Measurements from ENCODE around the gene MBNL2.

Gene MBNL2

GRCh38 chr13:97308735-97309429, 86.7 kb downstream of the MBNL2 start:
- Histone ChIP-seq H3K9ac (ENCODE audit: low read length) (no peak overlapping the region), H3K27ac (ENCODE audit: low read depth, low read length) (no peak overlapping the region), H3K9me3 (ENCODE audit: low read length) (no peaks in the 10 kb centered on the region), H3K27me3 (ENCODE audit: control insufficient read depth in 1 of 2, insufficient read depth in 2 of 2, low read length in 2 of 2) (no peaks in the 10 kb centered on the region), H3K4me1 (ENCODE audit: insufficient read depth, low read length) (peaks cover 36% of the 10 kb centered on the region), H3K36me3 (ENCODE audit: insufficient read depth, low read length) (no peaks in the 10 kb centered on the region), H3K4me3 (ENCODE audit: low read depth in 1 of 2, low read length in 2 of 2) (no peak overlapping the region)

DNA sequence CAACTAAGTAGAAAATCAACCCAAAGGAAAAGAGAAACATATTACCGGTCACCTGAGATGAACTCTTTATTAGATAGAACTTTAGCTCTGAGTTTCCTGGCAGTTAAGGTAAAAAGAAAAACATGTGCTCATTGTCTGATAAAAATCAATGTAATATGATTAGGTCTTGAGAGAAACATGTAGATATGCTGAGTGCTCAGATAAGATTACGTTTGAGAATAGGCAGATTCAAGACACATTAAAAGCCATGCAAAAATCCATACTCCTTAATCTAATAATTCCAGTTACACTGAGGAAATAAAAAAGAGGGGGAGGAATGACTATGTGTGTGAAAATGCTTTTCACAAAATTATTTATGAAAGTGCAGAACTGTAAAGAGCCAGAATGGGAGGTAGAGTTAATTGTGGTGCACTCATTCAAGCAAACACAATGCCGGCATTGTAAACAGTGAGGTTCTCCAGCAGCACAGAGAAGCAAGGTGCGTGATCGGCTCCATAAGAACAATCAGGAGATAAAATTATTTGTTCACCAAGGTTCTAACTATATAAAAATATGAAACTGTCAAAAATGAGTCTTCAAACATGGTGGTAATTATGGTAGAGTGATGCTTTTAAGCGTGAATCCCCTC, 88.8 kb downstream of the MBNL2 start:
- Histone ChIP-seq H3K36me3 (ENCODE audit: insufficient read depth, low read length) (no peaks in the 10 kb centered on the region), H3K9me3 (ENCODE audit: low read length) (no peaks in the 10 kb centered on the region), H3K9ac (ENCODE audit: low read length) (no peak overlapping the region), H3K4me1 (ENCODE audit: insufficient read depth, low read length) (peaks cover 44% of the 10 kb centered on the region), H3K27me3 (ENCODE audit: control insufficient read depth in 1 of 2, insufficient read depth in 2 of 2, low read length in 2 of 2) (no peaks in the 10 kb centered on the region), H3K27ac (ENCODE audit: low read depth, low read length) (no peak overlapping the region), H3K4me3 (ENCODE audit: low read depth in 1 of 2, low read length in 2 of 2) (no peak overlapping the region)

GRCh38 chr13:97311956-97312355, 89.8 kb downstream of the MBNL2 start:
- Histone ChIP-seq H3K4me1 (ENCODE audit: insufficient read depth, low read length) (peaks cover 44% of the 10 kb centered on the region), H3K4me3 (ENCODE audit: low read depth in 1 of 2, low read length in 2 of 2) (no peak overlapping the region), H3K27ac (ENCODE audit: low read depth, low read length) (no peak overlapping the region), H3K27me3 (ENCODE audit: control insufficient read depth in 1 of 2, insufficient read depth in 2 of 2, low read length in 2 of 2) (no peaks in the 10 kb centered on the region), H3K36me3 (ENCODE audit: insufficient read depth, low read length) (no peaks in the 10 kb centered on the region), H3K9me3 (ENCODE audit: low read length) (no peaks in the 10 kb centered on the region), H3K9ac (ENCODE audit: low read length) (no peak overlapping the region)

DNA sequence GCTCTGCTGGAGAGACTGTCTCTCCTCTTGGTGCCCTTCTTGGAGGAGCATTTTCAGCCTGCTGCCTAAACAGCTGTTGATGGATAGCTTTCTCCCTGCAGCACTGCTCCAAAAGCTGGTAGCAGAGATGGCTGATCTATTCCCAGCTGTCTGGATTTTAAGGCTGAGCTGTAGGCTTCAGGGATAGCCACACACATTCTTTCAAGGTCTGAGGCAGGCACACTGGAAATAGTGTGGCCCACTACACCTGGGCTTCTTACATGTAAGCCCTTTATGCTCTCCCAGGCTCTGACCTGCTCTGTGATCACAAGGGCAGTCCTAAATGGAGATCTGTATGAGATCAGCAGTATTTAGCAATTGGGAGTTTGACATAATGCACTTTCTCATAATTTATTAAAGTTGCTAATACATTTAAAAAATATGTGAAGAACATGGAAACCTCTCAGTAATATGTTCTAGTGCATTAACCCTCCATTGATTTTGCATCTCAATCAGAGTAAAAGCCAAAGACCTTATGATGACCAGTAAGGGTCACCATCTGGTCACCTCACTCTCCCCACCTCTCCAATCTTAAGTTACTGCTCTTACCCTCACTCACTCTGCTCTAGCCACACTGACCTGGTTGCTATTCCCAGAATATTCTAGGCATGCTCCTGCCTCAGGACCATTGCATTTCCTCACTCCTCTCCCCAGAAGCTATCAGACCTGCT, 91.6 kb downstream of the MBNL2 start:
- H3K4me1 ChIP-seq (ENCODE audit: insufficient read depth, low read length): peaks cover 43% of the 10 kb centered on the region

DNA sequence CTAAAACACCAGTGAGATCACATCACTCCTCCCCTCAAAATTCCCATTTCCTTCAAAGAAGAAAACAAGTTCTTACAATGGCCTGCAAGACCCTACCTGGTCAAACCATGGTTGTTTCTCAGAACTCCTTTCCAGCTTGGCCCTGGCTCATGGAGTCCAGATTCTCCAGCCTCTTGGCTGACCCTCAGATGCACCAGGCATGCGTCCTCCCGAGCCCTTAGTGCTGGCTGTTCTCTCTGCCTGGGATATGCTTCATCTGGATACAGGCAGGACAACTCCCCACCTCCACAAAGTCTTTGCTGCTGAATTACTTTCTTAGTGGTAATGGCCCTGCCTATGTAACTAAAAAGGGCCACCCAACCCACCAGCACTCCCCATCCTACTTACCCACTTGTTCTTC, 94.3 kb downstream of the MBNL2 start:
- Histone ChIP-seq H3K4me1 (ENCODE audit: insufficient read depth, low read length) (peaks cover 62% of the 10 kb centered on the region), H3K27ac (ENCODE audit: low read depth, low read length) (peak overlapping the region; percentile 3), H3K4me3 (ENCODE audit: low read depth in 1 of 2, low read length in 2 of 2) (no peak overlapping the region), H3K9ac (ENCODE audit: low read length) (no peak overlapping the region), H3K27me3 (ENCODE audit: control insufficient read depth in 1 of 2, insufficient read depth in 2 of 2, low read length in 2 of 2) (no peaks in the 10 kb centered on the region), H3K9me3 (ENCODE audit: low read length) (no peaks in the 10 kb centered on the region), H3K36me3 (ENCODE audit: insufficient read depth, low read length) (no peaks in the 10 kb centered on the region)

More for the DNA sequence above, 91.6 kb downstream of the MBNL2 start:
- no peak overlapping the region for H3K27ac ChIP-seq (ENCODE audit: low read depth, low read length)
- no peaks in the 10 kb centered on the region for H3K9me3 ChIP-seq (ENCODE audit: low read length)
- no peak overlapping the region for H3K4me3 ChIP-seq (ENCODE audit: low read depth in 1 of 2, low read length in 2 of 2)
- no peaks in the 10 kb centered on the region for H3K36me3 ChIP-seq (ENCODE audit: insufficient read depth, low read length)
- no peaks in the 10 kb centered on the region for H3K27me3 ChIP-seq (ENCODE audit: control insufficient read depth in 1 of 2, insufficient read depth in 2 of 2, low read length in 2 of 2)
- no peak overlapping the region for H3K9ac ChIP-seq (ENCODE audit: low read length)

- no peak overlapping the region for H3K4me3 ChIP-seq (ENCODE audit: low read depth in 1 of 2, low read length in 2 of 2)
- H3K9ac ChIP-seq (ENCODE audit: low read length): no peak overlapping the region
- no peaks in the 10 kb centered on the region for H3K9me3 ChIP-seq (ENCODE audit: low read length)
- no peaks in the 10 kb centered on the region for H3K27me3 ChIP-seq (ENCODE audit: control insufficient read depth in 1 of 2, insufficient read depth in 2 of 2, low read length in 2 of 2)
- peaks cover 77% of the 10 kb centered on the region for H3K4me1 ChIP-seq (ENCODE audit: insufficient read depth, low read length)
- H3K36me3 ChIP-seq (ENCODE audit: insufficient read depth, low read length): no peaks in the 10 kb centered on the region
- H3K27ac ChIP-seq (ENCODE audit: low read depth, low read length): no peak overlapping the region
Observed at GRCh38 chr13:97317933-97318332, 95.8 kb downstream of the MBNL2 start.

- Histone ChIP-seq H3K9me3 (ENCODE audit: low read length) (no peaks in the 10 kb centered on the region), H3K27me3 (ENCODE audit: control insufficient read depth in 1 of 2, insufficient read depth in 2 of 2, low read length in 2 of 2) (no peaks in the 10 kb centered on the region), H3K4me1 (ENCODE audit: insufficient read depth, low read length) (peaks cover 81% of the 10 kb centered on the region), H3K9ac (ENCODE audit: low read length) (no peak overlapping the region), H3K36me3 (ENCODE audit: insufficient read depth, low read length) (no peaks in the 10 kb centered on the region), H3K4me3 (ENCODE audit: low read depth in 1 of 2, low read length in 2 of 2) (no peak overlapping the region), H3K27ac (ENCODE audit: low read depth, low read length) (peak overlapping the region; percentile 81)
Observed at GRCh38 chr13:97318532-97318931, 96.4 kb downstream of the MBNL2 start.

DNA sequence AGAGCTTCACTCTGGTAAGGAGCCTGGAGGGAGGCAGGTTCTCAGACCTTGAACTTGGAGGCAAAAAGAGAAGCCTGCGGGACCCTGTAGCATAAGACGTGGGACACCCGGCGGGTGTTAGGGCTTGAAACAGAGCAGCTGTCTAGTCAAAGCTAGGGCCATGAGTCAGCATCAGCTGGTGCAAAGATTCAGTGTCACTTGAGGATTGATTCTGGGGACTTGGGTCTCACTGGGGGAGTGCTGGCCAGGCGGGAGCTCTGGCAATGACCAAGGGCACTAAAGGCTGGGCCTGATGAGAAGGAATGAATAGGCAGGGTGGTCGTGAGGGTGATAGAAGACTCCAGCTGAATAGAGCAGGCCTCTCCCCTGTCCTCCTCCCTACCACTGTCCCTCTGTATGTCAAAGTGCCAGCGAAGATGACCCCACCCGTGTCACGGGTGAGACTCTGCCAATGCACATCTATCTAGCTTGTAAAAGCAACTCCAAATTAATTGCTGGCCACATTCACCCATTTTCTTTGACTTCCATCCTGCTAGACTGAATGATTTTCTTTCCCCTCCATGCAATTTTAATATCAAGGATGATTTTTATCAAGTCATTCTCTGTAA, 97.1 kb downstream of the MBNL2 start:
- no peaks in the 10 kb centered on the region for H3K36me3 ChIP-seq (ENCODE audit: insufficient read depth, low read length)
- no peak overlapping the region for H3K9ac ChIP-seq (ENCODE audit: low read length)
- H3K27me3 ChIP-seq (ENCODE audit: control insufficient read depth in 1 of 2, insufficient read depth in 2 of 2, low read length in 2 of 2): no peaks in the 10 kb centered on the region
- H3K27ac ChIP-seq (ENCODE audit: low read depth, low read length): peak overlapping the region; percentile 81
- peaks cover 77% of the 10 kb centered on the region for H3K4me1 ChIP-seq (ENCODE audit: insufficient read depth, low read length)
- no peaks in the 10 kb centered on the region for H3K9me3 ChIP-seq (ENCODE audit: low read length)
- no peak overlapping the region for H3K4me3 ChIP-seq (ENCODE audit: low read depth in 1 of 2, low read length in 2 of 2)

DNA sequence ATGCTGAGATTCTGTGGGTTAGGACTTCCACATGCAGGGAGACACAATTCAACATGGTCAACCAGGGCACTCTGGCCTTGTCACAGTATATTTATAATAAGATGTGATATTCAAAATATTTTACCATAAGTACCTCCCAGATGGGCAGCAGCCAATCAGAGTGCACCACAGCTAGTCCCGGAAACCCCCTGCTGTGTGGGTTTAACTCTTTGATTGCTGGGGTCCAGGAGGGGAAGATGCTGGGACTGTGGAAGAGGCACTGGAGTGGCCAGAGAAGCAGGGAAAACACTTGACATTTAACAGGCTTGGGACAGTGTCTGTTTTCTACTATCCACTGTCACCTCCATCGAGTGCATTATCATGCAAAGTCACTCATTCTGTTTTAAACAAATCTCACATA, 99.0 kb downstream of the MBNL2 start:
- no peak overlapping the region for H3K4me3 ChIP-seq (ENCODE audit: low read depth in 1 of 2, low read length in 2 of 2)

GRCh38 chr13:97321616-97322321, 99.6 kb downstream of the MBNL2 start:
- Histone ChIP-seq H3K4me1 (ENCODE audit: insufficient read depth, low read length) (peaks cover 64% of the 10 kb centered on the region), H3K27ac (ENCODE audit: low read depth, low read length) (peak overlapping the region; percentile 35)

More for the DNA sequence above, 99.0 kb downstream of the MBNL2 start:
- Histone ChIP-seq H3K27ac (ENCODE audit: low read depth, low read length) (peak overlapping the region; percentile 35), H3K9me3 (ENCODE audit: low read length) (no peaks in the 10 kb centered on the region), H3K9ac (ENCODE audit: low read length) (no peak overlapping the region), H3K4me1 (ENCODE audit: insufficient read depth, low read length) (peaks cover 66% of the 10 kb centered on the region), H3K36me3 (ENCODE audit: insufficient read depth, low read length) (no peaks in the 10 kb centered on the region), H3K27me3 (ENCODE audit: control insufficient read depth in 1 of 2, insufficient read depth in 2 of 2, low read length in 2 of 2) (no peaks in the 10 kb centered on the region)

More at GRCh38 chr13:97321616-97322321, 99.6 kb downstream of the MBNL2 start:
- H3K9me3 ChIP-seq (ENCODE audit: low read length): no peaks in the 10 kb centered on the region
- H3K36me3 ChIP-seq (ENCODE audit: insufficient read depth, low read length): no peaks in the 10 kb centered on the region
- H3K4me3 ChIP-seq (ENCODE audit: low read depth in 1 of 2, low read length in 2 of 2): no peak overlapping the region
- H3K9ac ChIP-seq (ENCODE audit: low read length): no peak overlapping the region
- H3K27me3 ChIP-seq (ENCODE audit: control insufficient read depth in 1 of 2, insufficient read depth in 2 of 2, low read length in 2 of 2): no peaks in the 10 kb centered on the region

Measured in muscle layer of colon (tissue), 2 donors.